IMR-90 (cell line): ENCODE results near the gene EIF3L. TPM values are rescaled to one million over a fixed set of nuclear protein-coding genes. Genes with fewer than 3 reads are reported as not detected.

ENCODE experiments used
- ATAC-seq: fragments of 200-7000 bp; cut with Tn5 transposase; 2 replicates; pipeline ENCODE4 v1.9.1; 2020; ENCODE audit warnings: low read depth, mild to moderate bottlenecking, moderate library complexity
- BruUV-seq: library from RNA; stranded (reverse); fragments of 400-500 nt; replicated peaks from 2 replicates; lab custom pipeline; 2021; lab: Mats Ljungman, UMichigan
- CTCF ChIA-PET: fragments of 300-600 bp; formaldehyde crosslinking; extraction: SDS; loops from one replicate; lab custom pipeline; 2021; ENCODE audit warnings: antibody characterized with exemption; lab: Yijun Ruan, JAX
- POLR2A ChIA-PET: fragments of 300-600 bp; sonication (Branson Sonifier 250); formaldehyde crosslinking; loops from one replicate; lab custom pipeline; 2022; ENCODE audit warnings: antibody characterized with exemption; ENCODE audit not compliant: unreplicated experiment; lab: Charles Lee
- DNase-seq: peaks from one replicate; pipeline ENCODE4 v3.0.0; 2013
- H2AFZ ChIP-seq: replicated peaks from 2 replicates; pipeline ENCODE3; 2013; ENCODE audit warnings: low read length, mild to moderate bottlenecking; ENCODE audit not compliant: poor library complexity
- H2AK5ac ChIP-seq: 2 replicates; pipeline ENCODE4 v1.6.1; 2013; ENCODE audit warnings: low read depth, low read length, inconsistent platforms
- H2AK9ac ChIP-seq: replicated peaks from 2 replicates; pipeline ENCODE3; 2013; ENCODE audit warnings: mild to moderate bottlenecking, low read depth, low read length, moderate library complexity; ENCODE audit not compliant: poor library complexity
- H2BK120ac ChIP-seq: 2 replicates; pipeline ENCODE4 v1.6.1; 2013; ENCODE audit warnings: low read depth, low read length, inconsistent platforms
- H2BK15ac ChIP-seq: 3 replicates; pipeline ENCODE4 v1.6.1; 2013; ENCODE audit warnings: low read depth, low read length, inconsistent platforms
- H2BK20ac ChIP-seq: 2 replicates; pipeline ENCODE4 v1.6.1; 2013; ENCODE audit warnings: low read depth, mild to moderate bottlenecking, inconsistent platforms, low read length, moderate library complexity
- H2BK5ac ChIP-seq: 2 replicates; pipeline ENCODE4 v1.6.1; 2013; ENCODE audit warnings: mild to moderate bottlenecking, low read depth, low read length, inconsistent platforms; ENCODE audit not compliant: poor library complexity, severe bottlenecking
- H3K14ac ChIP-seq: replicated peaks from 2 replicates; pipeline ENCODE4 v1.6.1; 2013; ENCODE audit warnings: low read depth, low read length, inconsistent platforms
- H3K18ac ChIP-seq: 2 replicates; pipeline ENCODE4 v1.6.1; 2013; ENCODE audit warnings: low read depth, low read length, control low read depth
- H3K23ac ChIP-seq: 2 replicates; pipeline ENCODE4 v1.6.1; 2013; ENCODE audit warnings: low read depth, low read length, inconsistent platforms
- H3K27ac ChIP-seq: 2 replicates; pipeline ENCODE4 v1.5.1; 2013; ENCODE audit warnings: mild to moderate bottlenecking, control low read depth, low read length; ENCODE audit not compliant: insufficient read depth
- H3K27me3 ChIP-seq: 2 replicates; pipeline ENCODE4 v1.6.1; 2013; ENCODE audit warnings: low read length; ENCODE audit not compliant: control insufficient read depth, insufficient read depth
- H3K36me3 ChIP-seq: 2 replicates; pipeline ENCODE4 v1.6.1; 2013; ENCODE audit warnings: low read length, mixed read lengths; ENCODE audit not compliant: control insufficient read depth, insufficient read depth
- H3K4ac ChIP-seq: 2 replicates; pipeline ENCODE4 v1.6.1; 2013; ENCODE audit warnings: low read depth, low read length, inconsistent platforms
- H3K4me1 ChIP-seq: 2 replicates; pipeline ENCODE4 v1.6.1; 2013; ENCODE audit warnings: low read length, mixed read lengths; ENCODE audit not compliant: control insufficient read depth, insufficient read depth
- H3K4me2 ChIP-seq: 2 replicates; pipeline ENCODE4 v1.6.1; 2013; ENCODE audit warnings: low read depth, mild to moderate bottlenecking, control low read depth, low read length, moderate library complexity
- H3K4me3 ChIP-seq: 2 replicates; pipeline ENCODE4 v1.5.1; 2013; ENCODE audit warnings: low read depth, mild to moderate bottlenecking, control low read depth, low read length, moderate library complexity; ENCODE audit not compliant: insufficient read depth
- H3K56ac ChIP-seq: 2 replicates; pipeline ENCODE4 v1.6.1; 2013; ENCODE audit warnings: low read length, inconsistent platforms; ENCODE audit not compliant: insufficient read depth; ENCODE audit errors: extremely low read depth
- H3K79me1 ChIP-seq, 2 experiments: 2 replicates each; pipeline ENCODE4 v1.6.1; 2013; ENCODE audit warnings: low read length in 2 of 2, inconsistent platforms in 1 of 2, low read depth in 1 of 2
- H3K9ac ChIP-seq: 2 replicates; pipeline ENCODE4 v1.6.1; 2013; ENCODE audit warnings: low read depth, low read length, control low read depth
- H3K9me1 ChIP-seq: 2 replicates; pipeline ENCODE4 v1.6.1; 2013; ENCODE audit warnings: low read length, inconsistent platforms; ENCODE audit not compliant: insufficient read depth
- H3K9me3 ChIP-seq: 2 replicates; pipeline ENCODE4 v1.6.1; 2013; ENCODE audit warnings: low read length; ENCODE audit not compliant: control insufficient read depth, insufficient read depth
- H4K20me1 ChIP-seq: 2 replicates; pipeline ENCODE4 v1.6.1; 2013; ENCODE audit warnings: low read length, inconsistent platforms; ENCODE audit not compliant: insufficient read depth
- H4K5ac ChIP-seq: 2 replicates; pipeline ENCODE4 v1.6.1; 2013; ENCODE audit warnings: mild to moderate bottlenecking, low read depth, low read length, control low read depth
- H4K8ac ChIP-seq, 2 experiments: 2 replicates each; pipeline ENCODE4 v1.6.1; 2013; ENCODE audit warnings: low read depth in 2 of 2, low read length in 2 of 2, control low read depth in 1 of 2, inconsistent platforms in 1 of 2
- H4K91ac ChIP-seq: 2 replicates; pipeline ENCODE4 v1.6.1; 2013; ENCODE audit warnings: low read depth, low read length, inconsistent platforms; ENCODE audit not compliant: insufficient read depth
- BHLHE40 ChIP-seq: fragments of 150-350 bp; IDR thresholded peaks from 2 replicates; pipeline ENCODE4 v1.6.1; 2016; ENCODE audit warnings: mild to moderate bottlenecking, low read depth, low read length
- CEBPB ChIP-seq: IDR thresholded peaks from 2 replicates; pipeline ENCODE4 v1.6.1; 2012; ENCODE audit warnings: low read depth, low read length, improper control_type of control experiment
- CHD1 ChIP-seq: IDR thresholded peaks from 2 replicates; pipeline ENCODE4 v1.6.1; 2012; ENCODE audit warnings: low read depth, low read length, improper control_type of control experiment
- CTCF ChIP-seq: conservative IDR thresholded peaks from 2 replicates; pipeline ENCODE4 v1.5.1; 2012; ENCODE audit warnings: mild to moderate bottlenecking, low read depth, low read length, improper control_type of control experiment
- ELK1 ChIP-seq: fragments of 150-350 bp; IDR thresholded peaks from 2 replicates; pipeline ENCODE4 v1.6.1; 2016; ENCODE audit warnings: low read depth, mild to moderate bottlenecking, low read length, moderate library complexity, borderline replicate concordance
- FOS ChIP-seq: fragments of 150-350 bp; IDR thresholded peaks from 2 replicates; pipeline ENCODE4 v1.6.1; 2016; ENCODE audit warnings: low read depth, low read length
- MAFK ChIP-seq: IDR thresholded peaks from 2 replicates; pipeline ENCODE4 v1.6.1; 2012; ENCODE audit warnings: low read depth, low read length, improper control_type of control experiment
- MAZ ChIP-seq: IDR thresholded peaks from 2 replicates; pipeline ENCODE4 v1.6.1; 2012; ENCODE audit warnings: low read depth, mild to moderate bottlenecking, low read length, improper control_type of control experiment, moderate library complexity, borderline replicate concordance
- MXI1 ChIP-seq: IDR thresholded peaks from 2 replicates; pipeline ENCODE4 v1.6.1; 2012; ENCODE audit warnings: low read depth, mild to moderate bottlenecking, low read length, moderate library complexity, borderline replicate concordance
- NFE2L2 ChIP-seq: fragments of 150-350 bp; IDR thresholded peaks from 2 replicates; pipeline ENCODE4 v1.6.1; 2016; ENCODE audit warnings: low read depth, mild to moderate bottlenecking, low read length
- POLR2A ChIP-seq: IDR thresholded peaks from 2 replicates; pipeline ENCODE4 v1.6.1; 2012; ENCODE audit warnings: mild to moderate bottlenecking, low read depth, low read length
- RAD21 ChIP-seq: IDR thresholded peaks from 2 replicates; pipeline ENCODE4 v1.6.1; 2012; ENCODE audit warnings: low read length, improper control_type of control experiment
- RCOR1 ChIP-seq: IDR thresholded peaks from 2 replicates; pipeline ENCODE4 v1.6.1; 2012; ENCODE audit warnings: mild to moderate bottlenecking, low read length, improper control_type of control experiment; ENCODE audit not compliant: insufficient replicate concordance
- RFX5 ChIP-seq: IDR thresholded peaks from 2 replicates; pipeline ENCODE4 v1.8.0; 2012; ENCODE audit warnings: low read depth, mild to moderate bottlenecking, low read length, moderate library complexity
- SMC3 ChIP-seq: fragments of 150-350 bp; IDR thresholded peaks from 2 replicates; pipeline ENCODE4 v1.6.1; 2016; ENCODE audit warnings: low read depth, mild to moderate bottlenecking, antibody characterized with exemption, low read length, moderate library complexity
- WGBS, 2 experiments: methylation state at CpG; one replicate each; pipeline versions ENCODE4 v1.1.5 to v1.1.7; 2013; ENCODE audit warnings: missing lambda C conversion rate in 2 of 2; ENCODE audit not compliant: insufficient read length in 1 of 2; ENCODE audit errors: extremely low coverage in 2 of 2; 5-methylcytosine and 5-hydroxymethylcytosine counted together
- dilution Hi-C: fragments of 300-500 bp; cut with HindIII; formaldehyde crosslinking; loops from one replicate; pipeline ENCODE4 v1.14.3; 2018; ENCODE audit warnings: low sequenced_read_pairs; ENCODE audit not compliant: unreplicated experiment
- in situ Hi-C: fragments of 300-500 bp; cut with MboI; formaldehyde crosslinking; loops from 3 replicates; pipeline ENCODE4 v1.14.3; 2019; ENCODE audit warnings: low sequenced_read_pairs, inconsistent platforms, mixed read lengths
- intact Hi-C: fragments of 100-400 bp; cut with micrococcal nuclease; formaldehyde crosslinking; loops from 2 replicates; pipeline ENCODE4 v1.10.0; 2022
- polyA plus RNA-seq, 3 experiments: library from polyadenylated mRNA; depleted of rRNA; stranded (reverse); fragments of >200 nt; gene quantifications; 2 replicates each; pipeline ENCODE4 v1.2.3, GENCODE V29; 2012; ENCODE audit warnings: low replicate concordance in 1 of 3
- total RNA-seq: library from RNA; depleted of rRNA; stranded (reverse); fragments of >200 nt; gene quantifications from 2 replicates; pipeline ENCODE4 v1.2.3, GENCODE V29; 2012
- TF ChIP-seq, protein P1 (sequence below): fragments of 150-350 bp; IDR thresholded peaks from 2 replicates; pipeline ENCODE4 v1.6.1; 2017; ENCODE audit warnings: mild to moderate bottlenecking, antibody characterized with exemption, low read length, low read depth

The EIF3L gene
- total and polyA plus RNA-seq, 2 of the 4 experiments (the other 2 are of a cell fraction): 391 to 593 TPM

DNA sequence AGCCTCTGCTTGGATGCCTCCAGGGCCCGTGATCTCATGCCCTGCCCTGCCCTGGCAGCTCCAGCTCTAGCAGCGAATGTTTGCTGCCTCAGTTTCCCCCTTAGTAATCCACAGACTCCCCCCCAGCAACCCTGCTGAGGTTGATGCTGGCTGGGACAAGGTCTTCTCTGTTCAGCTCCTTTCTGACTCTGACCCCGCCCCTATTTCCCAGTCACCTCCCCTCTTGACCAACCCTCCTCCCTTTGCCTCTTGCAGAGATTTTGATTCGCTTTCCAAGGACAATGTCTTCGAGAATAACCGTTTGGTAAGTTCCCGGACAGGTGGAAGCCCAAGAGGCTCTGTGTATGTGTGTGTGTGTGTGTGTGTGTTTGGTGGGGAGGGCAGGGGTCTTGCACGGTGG is 62.5 kb downstream of the EIF3L start:
- peaks cover 28% of the 10 kb centered on the region for H3K36me3 ChIP-seq
- in situ Hi-C loops (no loop called here), intact Hi-C loops (no loop called here), dilution Hi-C loops (no loop called here)
- BruUV-seq: no TSS peak
- H2BK15ac ChIP-seq: no peak overlapping the region
- peaks cover 14% of the 10 kb centered on the region for H3K4me1 ChIP-seq
- no peak overlapping the region for H3K9ac ChIP-seq
- no peak overlapping the region for H3K4me2 ChIP-seq
- H3K56ac ChIP-seq: no peak overlapping the region
- no peak overlapping the region for H4K5ac ChIP-seq
- no peak overlapping the region for H3K18ac ChIP-seq
- H3K23ac ChIP-seq: no peak overlapping the region
- no peak overlapping the region for H4K8ac ChIP-seq
- H2BK120ac ChIP-seq: no peak overlapping the region
- DNase-seq: no peak
- H3K27ac ChIP-seq: no peak overlapping the region
- no peak for ATAC-seq
- POLR2A ChIA-PET: no interaction called here
- H3K27me3 ChIP-seq: no peaks in the 10 kb centered on the region
- H2AK5ac ChIP-seq: no peak overlapping the region
- no peak overlapping the region for H3K4ac ChIP-seq
- no peaks in the 10 kb centered on the region for H3K9me3 ChIP-seq
- peaks cover 28 to 63% of the 10 kb centered on the region in 2 experiments for H3K79me1 ChIP-seq
- no peak overlapping the region for H3K4me3 ChIP-seq
- peaks cover 21% of the 10 kb centered on the region for H3K9me1 ChIP-seq
- H4K20me1 ChIP-seq: peaks cover 43% of the 10 kb centered on the region
- no peak overlapping the region for H2AFZ ChIP-seq
- H2AK9ac ChIP-seq: no peak overlapping the region
- no peak overlapping the region for H4K91ac ChIP-seq
- H2BK20ac ChIP-seq: no peak overlapping the region
- WGBS, 2 experiments: no CpG with 5 or more reads among the region's 8 CpGs
- H2BK5ac ChIP-seq: no peak overlapping the region
- CTCF ChIA-PET: no interaction called here
- no peak overlapping the region for H3K14ac ChIP-seq
- TF ChIP-seq, protein P1, sequence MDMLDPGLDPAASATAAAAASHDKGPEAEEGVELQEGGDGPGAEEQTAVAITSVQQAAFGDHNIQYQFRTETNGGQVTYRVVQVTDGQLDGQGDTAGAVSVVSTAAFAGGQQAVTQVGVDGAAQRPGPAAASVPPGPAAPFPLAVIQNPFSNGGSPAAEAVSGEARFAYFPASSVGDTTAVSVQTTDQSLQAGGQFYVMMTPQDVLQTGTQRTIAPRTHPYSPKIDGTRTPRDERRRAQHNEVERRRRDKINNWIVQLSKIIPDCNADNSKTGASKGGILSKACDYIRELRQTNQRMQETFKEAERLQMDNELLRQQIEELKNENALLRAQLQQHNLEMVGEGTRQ: no peak
- TF ChIP-seq NFE2L2: no peak
- no peak for TF ChIP-seq CHD1
- no peak for TF ChIP-seq MAZ
- no peak for TF ChIP-seq RFX5
- no peak for TF ChIP-seq CTCF
- TF ChIP-seq POLR2A: no peak
- no peak for TF ChIP-seq RAD21
- TF ChIP-seq RCOR1: no peak
- no peak for TF ChIP-seq FOS
- TF ChIP-seq MAFK: no peak
- no peak for TF ChIP-seq BHLHE40
- TF ChIP-seq MXI1: no peak
- no peak for TF ChIP-seq CEBPB
- TF ChIP-seq SMC3: no peak
- no peak for TF ChIP-seq ELK1
